Tibial artery (tissue), 4 donors: ENCODE data around the gene MRC1.
A peak's percentile ranks its signal among the peaks of the same experiment; 100 is the strongest.

Source experiments
- DNase-seq, 2 donors: peaks; one replicate each; pipeline ENCODE4 v3.0.0-alpha.2; 2019
- H3K27ac ChIP-seq, 2 donors: fragments of 200-600 bp; sonication (generic) in 1 of 2; 1 replicate in 1 of 2; 2 replicates in 1 of 2; pipeline ENCODE4 v1.5.1; 2018 to 2019; ENCODE audit warnings: mild to moderate bottlenecking in 1 of 2
- H3K27me3 ChIP-seq, 2 donors: fragments of 200-600 bp; sonication (generic) in 1 of 2; one replicate each; pipeline versions ENCODE4 v1.5.1 to v1.6.0; 2016 to 2019
- H3K36me3 ChIP-seq, 3 donors: fragments of 200-600 bp; sonication (generic) in 2 of 3; one replicate each; pipeline ENCODE4 v1.5.1; 2016 to 2019; ENCODE audit warnings: mild to moderate bottlenecking in 2 of 3
- H3K4me1 ChIP-seq, 4 donors: fragments of 200-600 bp; sonication (generic) in 2 of 4; 1 replicate in 3 of 4; 2 replicates in 1 of 4; pipeline ENCODE4 v1.5.1; 2016 to 2019
- H3K4me3 ChIP-seq, 2 donors: fragments of 200-600 bp; sonication (generic) in 1 of 2; 1 replicate in 1 of 2; 2 replicates in 1 of 2; pipeline ENCODE4 v1.5.1; 2018 to 2019; ENCODE audit warnings: mild to moderate bottlenecking in 2 of 2
- H3K9me3 ChIP-seq, 3 donors: fragments of 200-600 bp; sonication (generic) in 1 of 3; one replicate each; pipeline ENCODE4 v1.5.1; 2016 to 2019
- CTCF ChIP-seq, 2 experiments: fragments of 200-600 bp in 1 of 2; fragments of 450-650 bp in 1 of 2; IDR thresholded peaks; one replicate each; pipeline ENCODE4 v1.5.1; 2017 to 2019; ENCODE audit warnings: antibody characterized with exemption in 2 of 2, mild to moderate bottlenecking in 1 of 2, moderate library complexity in 1 of 2
- intact Hi-C: fragments of 100-400 bp; cut with DNase I; formaldehyde crosslinking; loops from one replicate; pipeline ENCODE4 v1.15.0; 2023; ENCODE audit warnings: low total_unique reads

Gene MRC1

GRCh38 chr10:17910125-17910789, 101.1 kb downstream of the MRC1 start:
- Histone ChIP-seq H3K27me3 (no peaks in the 10 kb centered on the region), H3K27ac (no peak overlapping the region), H3K9me3 (no peaks in the 10 kb centered on the region), H3K36me3 (no peaks in the 10 kb centered on the region), H3K4me3 (no peak overlapping the region), H3K4me1 (peaks cover 0 to 13% (median 2%) of the 10 kb centered on the region in 4 donors)
- intact Hi-C loops, result loop anchor here (5.0 kb wide), 1 partner anchor 307 kb away; no protein-coding TSS in a partner anchor
- peak; percentile 59 for TF ChIP-seq CTCF (IDR thresholded peaks at IDR 0.05)
- peak in 1 of 2 donors; percentile 38 for DNase-seq

DNA sequence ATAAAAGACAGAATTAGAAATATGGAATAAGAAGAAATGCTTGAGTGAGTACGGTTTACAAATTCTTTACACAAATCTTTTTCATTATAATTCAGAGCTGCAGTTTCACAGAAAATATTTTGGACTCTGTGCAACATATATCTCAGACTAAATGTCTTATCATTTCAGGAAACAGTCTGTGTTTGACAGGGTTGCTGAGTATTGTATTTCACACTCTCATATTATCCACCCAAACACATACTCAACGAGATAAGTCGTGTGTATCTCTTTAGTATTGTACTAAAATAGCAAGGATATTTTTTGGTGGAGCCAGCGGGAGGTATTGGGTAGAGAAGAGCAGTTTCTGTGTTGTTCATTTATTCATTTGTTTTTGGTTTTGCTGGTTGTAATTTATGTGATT, 103.6 kb downstream of the MRC1 start:
- intact Hi-C loops, result loop anchor here (5.0 kb wide), 1 partner anchor 305 kb away; no protein-coding TSS in a partner anchor
- no peaks in the 10 kb centered on the region for H3K9me3 ChIP-seq
- H3K4me1 ChIP-seq, result peaks cover 0 to 14% (median 2%) of the 10 kb centered on the region in 4 donors
- H3K27me3 ChIP-seq, result no peaks in the 10 kb centered on the region
- H3K4me3 ChIP-seq, result no peak overlapping the region
- no peaks in the 10 kb centered on the region for H3K36me3 ChIP-seq
- no peak overlapping the region for H3K27ac ChIP-seq
- no peak for DNase-seq
- no peak for TF ChIP-seq CTCF (IDR thresholded peaks at IDR 0.05)

DNA sequence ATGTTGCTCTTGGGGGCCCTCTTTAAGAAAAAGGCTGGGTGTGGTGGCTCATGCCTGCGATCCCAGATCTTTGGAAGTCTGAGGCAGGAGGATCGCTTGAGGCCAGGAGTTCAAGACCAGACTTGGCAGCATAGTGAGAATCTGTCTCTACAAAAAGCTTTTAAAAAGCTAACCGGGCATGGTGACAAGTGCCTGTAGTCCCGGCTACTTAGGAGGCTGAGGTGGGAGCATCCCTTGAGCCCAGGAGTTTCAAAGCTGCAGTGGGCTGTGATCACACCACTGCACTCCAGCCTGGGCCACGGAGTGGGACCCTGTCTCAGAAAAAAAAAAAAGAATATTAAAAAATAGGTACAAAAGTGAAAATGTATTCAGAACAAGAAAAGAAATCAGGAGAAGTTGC, 104.5 kb downstream of the MRC1 start:
- TF ChIP-seq CTCF (IDR thresholded peaks at IDR 0.05), result no peak
- H3K27me3 ChIP-seq, result no peaks in the 10 kb centered on the region
- no peaks in the 10 kb centered on the region for H3K36me3 ChIP-seq
- H3K9me3 ChIP-seq, result no peaks in the 10 kb centered on the region
- H3K4me3 ChIP-seq, result no peak overlapping the region
- H3K4me1 ChIP-seq, result peaks cover 0 to 14% (median 2%) of the 10 kb centered on the region in 4 donors
- intact Hi-C loops, result loop anchor here (5.0 kb wide), 1 partner anchor 304 kb away; no protein-coding TSS in a partner anchor
- no peak overlapping the region for H3K27ac ChIP-seq
- DNase-seq, result no peak

DNA sequence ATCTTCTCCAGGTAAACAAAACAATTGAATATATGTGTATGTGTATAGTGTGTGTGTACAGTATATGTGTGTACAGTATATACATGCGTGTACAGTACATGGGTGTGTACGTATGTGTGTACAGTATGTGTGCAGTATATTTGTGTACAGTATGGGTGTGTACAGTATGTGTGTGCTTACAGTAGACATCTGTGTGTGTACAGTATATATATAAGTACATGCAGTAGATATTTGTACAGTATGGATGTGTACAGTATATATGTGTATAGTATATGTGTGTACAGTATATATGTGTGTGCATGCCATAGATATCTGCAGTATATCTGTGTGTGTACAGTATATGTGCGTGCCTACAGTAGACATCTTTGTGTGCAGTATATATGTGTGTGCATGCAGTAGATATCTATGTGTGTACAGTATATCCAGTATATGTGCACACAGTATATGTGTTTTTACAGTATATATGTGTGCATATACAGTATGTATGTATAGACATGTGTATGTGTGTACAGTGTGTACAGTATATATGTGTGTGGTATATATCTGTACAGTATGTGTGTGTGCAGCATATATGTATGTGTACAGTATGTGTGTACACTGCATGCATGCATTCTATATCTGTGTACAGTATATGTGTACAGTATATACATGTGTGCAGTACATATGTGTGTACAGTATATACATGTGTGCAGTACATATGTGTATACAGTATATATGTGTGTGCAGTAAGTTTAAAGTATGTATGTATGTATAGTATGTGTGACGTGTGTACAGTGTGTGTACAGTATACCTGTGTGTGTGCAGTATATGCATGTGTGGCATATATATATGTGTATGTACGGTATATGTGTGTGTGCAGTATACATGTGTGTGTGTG, 105.3 kb downstream of the MRC1 start:
- Histone ChIP-seq H3K36me3 (no peaks in the 10 kb centered on the region), H3K27ac (no peak overlapping the region), H3K4me1 (peaks cover 0 to 14% (median 2%) of the 10 kb centered on the region in 4 donors), H3K27me3 (no peaks in the 10 kb centered on the region), H3K4me3 (no peak overlapping the region), H3K9me3 (no peaks in the 10 kb centered on the region)
- intact Hi-C loops, result loop anchor here (5.0 kb wide), 1 partner anchor 303 kb away; no protein-coding TSS in a partner anchor
- TF ChIP-seq CTCF (IDR thresholded peaks at IDR 0.05), result no peak
- DNase-seq, result no peak

DNA sequence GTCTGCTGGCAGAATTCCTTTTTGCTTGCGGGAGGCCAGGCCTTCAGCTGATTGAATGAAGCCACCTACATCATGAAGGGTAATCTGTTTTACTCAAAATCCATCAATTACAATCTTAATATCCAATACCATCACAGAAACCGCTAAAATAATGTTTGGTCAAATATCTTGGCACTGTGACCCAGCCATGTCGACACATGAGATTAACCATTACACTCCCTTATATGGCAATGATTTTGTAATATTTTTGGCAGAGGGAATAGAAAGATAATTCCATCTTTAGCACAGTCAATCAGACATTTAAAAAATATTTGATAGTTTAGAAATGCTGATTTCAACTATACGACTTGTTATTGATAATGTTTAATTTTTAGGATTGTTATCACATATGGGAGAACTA, 106.0 kb downstream of the MRC1 start:
- H3K27me3 ChIP-seq, result no peaks in the 10 kb centered on the region
- intact Hi-C loops, result no loop called here

More for the DNA sequence above, 106.0 kb downstream of the MRC1 start:
- no peak overlapping the region for H3K27ac ChIP-seq
- DNase-seq, result no peak
- H3K9me3 ChIP-seq, result no peaks in the 10 kb centered on the region
- TF ChIP-seq CTCF (IDR thresholded peaks at IDR 0.05), result no peak
- no peaks in the 10 kb centered on the region for H3K36me3 ChIP-seq
- H3K4me3 ChIP-seq, result no peak overlapping the region
- H3K4me1 ChIP-seq, result peaks cover 0 to 14% (median 2%) of the 10 kb centered on the region in 4 donors
